NCI-H2029 (cell line): ENCODE data around the gene TMEM222.
"Not testable (repeated sequence)": the region's sequence is repeated elsewhere in the genome, so short reads cannot be mapped to it uniquely, and the experiment has no call there.

Experiments
- DNase-seq: peaks from one replicate; lab custom pipeline; 2025; lab: John Stamatoyannopoulos, UW

The TMEM222 gene

GRCh38 chr1:27380766-27381733 lies 59.1 kb downstream of the TMEM222 start:
- DNase-seq = no peak

GRCh38 chr1:27381969-27382762 lies 60.2 kb downstream of the TMEM222 start:
- DNase-seq = no peak

GRCh38 chr1:27383039-27383605 lies 61.2 kb downstream of the TMEM222 start, which contains the start of gene CD164L2:
CD164L2 (minus strand) TSS chr1:27383333; CDS start chr1:27383239, 94 bp downstream.
- peak; percentile 54 for DNase-seq

GRCh38 chr1:27383661-27384060 lies 61.7 kb downstream of the TMEM222 start:
- DNase-seq = no peak

GRCh38 chr1:27384797-27385196 lies 62.8 kb downstream of the TMEM222 start:
- not testable (repeated sequence) for DNase-seq
